ENCODE measurements around the gene SLC8B1. TPM values are rescaled to one million over a fixed set of nuclear protein-coding genes. Genes with fewer than 3 reads are reported as not detected.

The SLC8B1 gene
- 16.7 to 19.1 TPM (median 17.3 TPM) in 3 replicates for total RNA-seq

DNA sequence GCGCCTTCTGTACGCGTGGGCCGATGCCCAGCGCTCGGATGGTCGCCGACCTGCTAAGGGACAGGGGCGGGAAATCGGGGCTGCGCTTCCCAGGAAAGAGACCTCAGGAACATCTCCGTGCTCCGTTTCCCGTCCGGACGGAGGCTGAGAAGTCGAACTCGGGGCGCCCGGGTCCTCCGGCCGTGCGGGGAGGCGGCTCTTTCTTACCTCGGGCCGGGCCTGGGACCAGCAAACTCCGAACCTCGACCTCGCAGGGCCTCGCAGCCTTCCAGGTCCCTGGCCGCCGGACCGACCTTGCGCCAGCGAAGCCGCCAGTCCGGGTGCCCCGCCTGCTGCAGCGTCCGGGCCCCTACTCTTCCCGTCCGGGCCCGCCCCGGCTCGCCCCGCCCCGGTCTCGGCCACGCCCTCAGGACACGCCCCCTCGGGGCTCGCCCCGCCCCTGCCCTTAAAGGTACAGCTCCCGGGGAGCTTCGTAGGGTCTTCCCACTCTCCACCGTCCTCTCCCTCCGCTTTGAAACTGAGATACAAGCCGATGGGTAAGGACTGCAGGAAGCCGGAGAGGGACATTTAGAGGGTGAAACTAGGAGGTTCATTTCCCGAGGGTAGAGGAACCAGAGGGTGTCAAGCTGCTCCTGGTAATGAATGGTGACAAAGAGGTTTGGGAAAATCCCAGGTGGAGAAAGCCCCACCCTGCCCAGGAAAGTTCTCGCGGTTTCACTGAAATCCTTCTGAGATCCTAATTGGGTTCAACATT, at the start of gene SLC8B1:
TSS of gene SLC8B1 (minus strand) at position 324 of the 754 bp plus-strand sequence. CDS start 2,231 bp downstream, outside the sequence.
- peak within 1 kb of the TSS; percentile 89 for H3K4me3 Mint-ChIP-seq
- peaks cover 4% of the 10 kb centered on the region for H3K27me3 Mint-ChIP-seq (ENCODE audit: low read depth)
- TF ChIP-seq, protein P1, sequence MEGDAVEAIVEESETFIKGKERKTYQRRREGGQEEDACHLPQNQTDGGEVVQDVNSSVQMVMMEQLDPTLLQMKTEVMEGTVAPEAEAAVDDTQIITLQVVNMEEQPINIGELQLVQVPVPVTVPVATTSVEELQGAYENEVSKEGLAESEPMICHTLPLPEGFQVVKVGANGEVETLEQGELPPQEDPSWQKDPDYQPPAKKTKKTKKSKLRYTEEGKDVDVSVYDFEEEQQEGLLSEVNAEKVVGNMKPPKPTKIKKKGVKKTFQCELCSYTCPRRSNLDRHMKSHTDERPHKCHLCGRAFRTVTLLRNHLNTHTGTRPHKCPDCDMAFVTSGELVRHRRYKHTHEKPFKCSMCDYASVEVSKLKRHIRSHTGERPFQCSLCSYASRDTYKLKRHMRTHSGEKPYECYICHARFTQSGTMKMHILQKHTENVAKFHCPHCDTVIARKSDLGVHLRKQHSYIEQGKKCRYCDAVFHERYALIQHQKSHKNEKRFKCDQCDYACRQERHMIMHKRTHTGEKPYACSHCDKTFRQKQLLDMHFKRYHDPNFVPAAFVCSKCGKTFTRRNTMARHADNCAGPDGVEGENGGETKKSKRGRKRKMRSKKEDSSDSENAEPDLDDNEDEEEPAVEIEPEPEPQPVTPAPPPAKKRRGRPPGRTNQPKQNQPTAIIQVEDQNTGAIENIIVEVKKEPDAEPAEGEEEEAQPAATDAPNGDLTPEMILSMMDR (IDR thresholded peaks at IDR 0.05; ENCODE audit: unreplicated experiment), result no peak
- peaks cover 9% of the 10 kb centered on the region for H3K4me1 Mint-ChIP-seq
- no peaks in the 10 kb centered on the region for H3K9me3 Mint-ChIP-seq
- peak; percentile 79 to 94 for DNase-seq (ENCODE audit: low spot score in 2 of 2, unreplicated experiment in 2 of 2)
- peaks cover 20% of the 10 kb centered on the region for H3K36me3 Mint-ChIP-seq
- no peak within 1 kb of the TSS for H3K27ac Mint-ChIP-seq

DNA sequence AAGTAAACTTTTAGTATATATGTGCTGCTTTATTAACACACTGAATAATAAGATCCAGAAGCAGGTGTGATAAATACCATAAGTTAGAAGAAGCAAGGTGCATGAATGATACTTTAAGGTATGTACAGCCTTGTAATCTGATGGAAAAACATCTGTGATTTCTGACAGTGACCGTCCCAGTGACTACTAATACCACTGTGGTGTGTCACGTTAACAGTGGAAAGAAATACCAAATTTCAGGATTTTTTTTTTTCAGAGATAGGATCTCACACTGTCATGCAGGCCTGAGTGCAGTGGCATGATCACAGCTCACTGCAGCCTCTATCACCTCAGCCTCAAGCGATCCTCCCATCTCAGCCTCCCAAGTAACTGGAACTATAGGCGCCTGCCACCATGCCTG, 47.3 kb upstream of the SLC8B1 start:
- Mint-ChIP-seq H3K27me3 (ENCODE audit: low read depth) (no peaks in the 10 kb centered on the region), H3K9me3 (no peaks in the 10 kb centered on the region), H3K36me3 (peaks cover 17% of the 10 kb centered on the region), H3K4me3 (no peak overlapping the region), H3K4me1 (no peaks in the 10 kb centered on the region), H3K27ac (no peak overlapping the region)
- TF ChIP-seq, protein P1 (IDR thresholded peaks at IDR 0.05; ENCODE audit: unreplicated experiment), result no peak
- DNase-seq (ENCODE audit: low spot score in 2 of 2, unreplicated experiment in 2 of 2), result no peak

DNA sequence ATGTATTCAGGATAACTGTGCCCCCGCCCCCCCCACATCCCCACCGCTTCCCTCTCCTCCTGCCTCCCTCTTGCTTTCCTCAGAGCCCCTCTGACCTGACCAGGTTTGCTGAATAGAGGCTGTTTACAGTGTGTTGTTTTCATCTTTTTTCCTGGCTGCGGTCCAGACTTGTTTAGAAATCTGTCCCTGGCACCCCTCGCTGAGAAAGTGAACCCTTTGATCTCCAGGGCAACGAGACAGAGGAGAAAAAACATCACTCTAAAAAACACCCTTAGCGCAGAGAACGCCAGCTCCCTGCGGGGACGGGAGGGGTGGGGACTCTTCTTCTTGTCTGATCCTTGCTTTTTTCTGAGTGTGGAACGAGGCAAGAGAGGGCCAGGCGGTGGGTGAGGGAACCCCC, 46.3 kb upstream of the SLC8B1 start:
- DNase-seq (ENCODE audit: low spot score in 2 of 2, unreplicated experiment in 2 of 2), result no peak
- Mint-ChIP-seq H3K4me3 (no peak overlapping the region), H3K9me3 (no peaks in the 10 kb centered on the region), H3K4me1 (no peaks in the 10 kb centered on the region), H3K36me3 (peaks cover 17% of the 10 kb centered on the region), H3K27me3 (ENCODE audit: low read depth) (no peaks in the 10 kb centered on the region), H3K27ac (no peak overlapping the region)
- TF ChIP-seq, protein P1 (IDR thresholded peaks at IDR 0.05; ENCODE audit: unreplicated experiment), result no peak

DNA sequence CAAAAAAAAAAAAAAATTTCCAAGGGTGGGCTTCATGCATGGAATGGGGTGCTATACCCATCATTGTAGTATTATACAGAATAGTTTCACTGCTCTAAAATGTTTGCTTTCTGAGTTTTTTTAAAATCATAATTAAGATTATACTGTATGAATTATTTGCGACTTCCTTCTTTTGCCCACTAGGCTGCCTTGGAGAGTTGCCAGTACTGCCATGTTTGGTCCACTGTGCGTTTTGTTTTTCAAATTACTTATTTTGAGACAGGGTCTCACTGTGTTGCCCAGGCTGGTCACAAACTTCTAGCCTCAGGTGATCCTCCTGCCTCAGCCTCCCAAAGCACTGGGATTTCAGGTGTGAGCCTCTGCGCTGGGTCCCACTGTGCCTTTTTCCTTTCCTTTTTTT, 43.4 kb upstream of the SLC8B1 start:
- Mint-ChIP-seq H3K9me3 (no peaks in the 10 kb centered on the region), H3K4me3 (no peak overlapping the region), H3K27ac (no peak overlapping the region), H3K36me3 (peaks cover 16% of the 10 kb centered on the region), H3K4me1 (no peaks in the 10 kb centered on the region), H3K27me3 (ENCODE audit: low read depth) (no peaks in the 10 kb centered on the region)
- DNase-seq (ENCODE audit: low spot score in 2 of 2, unreplicated experiment in 2 of 2), result no peak
- TF ChIP-seq, protein P1 (IDR thresholded peaks at IDR 0.05; ENCODE audit: unreplicated experiment), result peak; percentile 12

DNA sequence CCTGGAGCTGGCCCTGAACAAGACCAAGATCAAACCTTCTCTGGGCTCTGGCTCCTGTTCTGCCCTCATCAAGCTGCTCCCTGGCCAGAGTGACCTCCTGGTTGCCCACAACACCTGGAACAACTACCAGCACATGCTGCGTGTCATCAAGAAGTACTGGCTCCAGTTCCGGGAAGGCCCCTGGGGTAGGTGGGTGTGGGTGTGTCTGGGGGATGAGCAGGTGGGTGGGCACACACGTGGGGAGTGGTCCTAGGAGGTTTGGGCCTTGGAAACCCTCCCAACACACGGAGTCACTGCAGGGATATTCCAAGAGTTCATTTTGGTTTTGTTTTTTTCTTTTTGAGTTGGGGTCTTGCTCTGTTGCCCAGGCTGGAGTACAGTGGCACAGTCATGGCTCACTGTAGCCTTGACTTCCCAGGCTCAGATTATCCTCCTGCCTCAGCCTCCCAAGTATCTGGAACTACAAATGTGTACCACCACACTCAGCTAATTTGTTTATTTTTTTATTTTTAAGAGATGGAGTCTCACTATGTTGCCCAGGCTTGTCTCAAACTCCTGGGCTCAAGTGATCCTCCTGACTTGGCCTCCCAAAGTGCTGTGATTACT, 40.0 kb upstream of the SLC8B1 start:
- no peak overlapping the region for H3K4me3 Mint-ChIP-seq
- no peak for DNase-seq (ENCODE audit: low spot score in 2 of 2, unreplicated experiment in 2 of 2)
- H3K27me3 Mint-ChIP-seq (ENCODE audit: low read depth), result no peaks in the 10 kb centered on the region
- peaks cover 15% of the 10 kb centered on the region for H3K36me3 Mint-ChIP-seq
- no peaks in the 10 kb centered on the region for H3K9me3 Mint-ChIP-seq
- no peak overlapping the region for H3K27ac Mint-ChIP-seq
- TF ChIP-seq, protein P1 (IDR thresholded peaks at IDR 0.05; ENCODE audit: unreplicated experiment), result no peak
- H3K4me1 Mint-ChIP-seq, result no peaks in the 10 kb centered on the region

All from mesothelial cell of epicardium (in vitro differentiated cells).